GM12878 (cell line): Measurements from ENCODE around the gene GRN.

Source experiments
- ATF7 ChIP-seq: fragments of 450-650 bp; IDR thresholded peaks from 2 replicates; pipeline ENCODE4 v1.6.1; 2016; ENCODE audit warnings: low read depth, mild to moderate bottlenecking
- CBFB ChIP-seq: IDR thresholded peaks from 2 replicates; pipeline ENCODE4 v1.6.1; 2016; ENCODE audit warnings: antibody characterized with exemption, low read depth
- CTCF ChIP-seq, 3 experiments: IDR thresholded peaks in 2 of 3; conservative IDR thresholded peaks in 1 of 3; 2 replicates each; pipeline ENCODE4 v1.5.1; 2011; ENCODE audit warnings: low read depth in 3 of 3, low read length in 3 of 3, mild to moderate bottlenecking in 3 of 3, control low read depth in 2 of 3, moderate library complexity in 2 of 3, inconsistent platforms in 1 of 3, mixed read lengths in 1 of 3; ENCODE audit not compliant: control insufficient read depth in 2 of 3, insufficient read depth in 1 of 3; ENCODE audit errors: extremely low read depth in 1 of 3
- EZH2 ChIP-seq: IDR thresholded peaks from 2 replicates; pipeline ENCODE4 v1.6.1; 2012; ENCODE audit warnings: low read depth, mild to moderate bottlenecking, control low read depth, inconsistent platforms, low read length, borderline replicate concordance; ENCODE audit not compliant: control insufficient read depth
- FOS ChIP-seq: IDR thresholded peaks from 3 replicates; pipeline ENCODE4 v1.6.1; 2011; ENCODE audit warnings: borderline replicate concordance; ENCODE audit not compliant: insufficient read length; ENCODE audit errors: extremely low read depth
- HDAC6 ChIP-seq: fragments of 200-600 bp; sonication (generic); IDR thresholded peaks from one replicate; pipeline ENCODE4 v1.8.0; 2017; ENCODE audit warnings: antibody characterized with exemption; ENCODE audit not compliant: unreplicated experiment
- POLR2A ChIP-seq: IDR thresholded peaks from 2 replicates; pipeline ENCODE4 v1.6.1; 2011; ENCODE audit warnings: low read depth, mild to moderate bottlenecking, low read length
- RFX5 ChIP-seq: IDR thresholded peaks from 2 replicates; pipeline ENCODE4 v1.6.1; 2011; ENCODE audit warnings: low read depth, low read length, improper control_type of control experiment
- SREBF2 ChIP-seq: IDR thresholded peaks from 2 replicates; pipeline ENCODE4 v1.6.1; 2012; ENCODE audit warnings: mild to moderate bottlenecking, low read length
- TCF7 ChIP-seq: IDR thresholded peaks from 2 replicates; pipeline ENCODE4 v1.6.1; 2014; ENCODE audit warnings: antibody characterized with exemption, borderline replicate concordance
- ZZZ3 ChIP-seq: IDR thresholded peaks from 2 replicates; pipeline ENCODE4 v1.6.1; 2011; ENCODE audit warnings: low read depth; ENCODE audit not compliant: control insufficient read depth, insufficient read length

GRCh38 chr17:44307387-44308186, 37.5 kb upstream of the GRN start:
- TF ChIP-seq POLR2A, result no peak
- TF ChIP-seq TCF7, result no peak
- no peak for TF ChIP-seq SREBF2
- no peak for TF ChIP-seq EZH2
- TF ChIP-seq ZZZ3, result no peak
- no peak for TF ChIP-seq CTCF (IDR thresholded peaks at IDR 0.05 in 2 of 3, conservative IDR thresholded peaks at IDR 0.05 in 1 of 3; ENCODE audit: control insufficient read depth in 2 of 3, extremely low read depth in 1 of 3, insufficient read depth in 1 of 3, low read depth in 3 of 3, low read length in 3 of 3)
- TF ChIP-seq CBFB, result no peak
- no peak for TF ChIP-seq HDAC6
- TF ChIP-seq FOS, result no peak
- no peak for TF ChIP-seq ATF7
- no peak for TF ChIP-seq RFX5
